H7 (cell line): Measurements from ENCODE around the gene RNF41. TPM values are rescaled to one million over a fixed set of nuclear protein-coding genes. Genes with fewer than 3 reads are reported as not detected.
"Not testable (repeated sequence)": the region's sequence is repeated elsewhere in the genome, so short reads cannot be mapped to it uniquely, and the experiment has no call there.

Experiments used
- DNase-seq: peaks from one replicate; pipeline ENCODE4 v3.0.0; 2012
- H3K27me3 ChIP-seq: 2 replicates; pipeline ENCODE4 v1.6.0; 2011; ENCODE audit warnings: mild to moderate bottlenecking, low read length; ENCODE audit not compliant: control insufficient read depth, insufficient read depth
- H3K36me3 ChIP-seq: replicated peaks from 2 replicates; pipeline ENCODE4 v1.5.1; 2011; ENCODE audit warnings: low read length; ENCODE audit not compliant: control insufficient read depth, insufficient read depth
- H3K4me3 ChIP-seq: 2 replicates; pipeline ENCODE4 v1.5.1; 2011; ENCODE audit warnings: low read depth, mild to moderate bottlenecking, control low read depth, low read length, moderate library complexity; ENCODE audit not compliant: insufficient read depth
- total RNA-seq: library from RNA; depleted of rRNA; stranded (reverse); fragments of >200 nt; shearing (Covaris generic); gene quantifications from 2 replicates; pipeline ENCODE4 v1.2.3, GENCODE V29; 2014

The RNF41 gene
- total RNA-seq, 1 experiment from 2014 or later, result 96.2 TPM

- DNase-seq, result no peak
- Histone ChIP-seq H3K4me3 (no peak overlapping the region), H3K27me3 (no peaks in the 10 kb centered on the region), H3K36me3 (peaks cover 47% of the 10 kb centered on the region)
These were observed 13.7 kb downstream of the RNF41 start for GRCh38 chr12:56208006-56208405.

GRCh38 chr12:56206452-56207166 lies 15.1 kb downstream of the RNF41 start:
- Histone ChIP-seq H3K27me3 (no peaks in the 10 kb centered on the region), H3K4me3 (no peak overlapping the region), H3K36me3 (peaks cover 38% of the 10 kb centered on the region)
- DNase-seq, result peak; percentile 85

GRCh38 chr12:56205445-56205844 lies 16.3 kb downstream of the RNF41 start:
- Histone ChIP-seq H3K36me3 (peaks cover 34% of the 10 kb centered on the region), H3K4me3 (no peak overlapping the region), H3K27me3 (no peaks in the 10 kb centered on the region)
- no peak for DNase-seq

GRCh38 chr12:56204275-56204674 lies 17.4 kb downstream of the RNF41 start:
- no peak for DNase-seq
- no peak overlapping the region for H3K4me3 ChIP-seq
- peaks cover 26% of the 10 kb centered on the region for H3K36me3 ChIP-seq
- no peaks in the 10 kb centered on the region for H3K27me3 ChIP-seq

- H3K36me3 ChIP-seq, result peaks cover 22% of the 10 kb centered on the region
- no peak overlapping the region for H3K4me3 ChIP-seq
- no peaks in the 10 kb centered on the region for H3K27me3 ChIP-seq
- no peak for DNase-seq
These were observed 18.9 kb downstream of the RNF41 start for GRCh38 chr12:56202838-56203237.

GRCh38 chr12:56202366-56202765 lies 19.4 kb downstream of the RNF41 start:
- Histone ChIP-seq H3K27me3 (no peaks in the 10 kb centered on the region), H3K4me3 (no peak overlapping the region), H3K36me3 (peaks cover 17% of the 10 kb centered on the region)
- DNase-seq, result no peak

GRCh38 chr12:56198836-56199235 lies 22.9 kb downstream of the RNF41 start:
- H3K36me3 ChIP-seq, result no peaks in the 10 kb centered on the region
- H3K27me3 ChIP-seq, result no peaks in the 10 kb centered on the region
- DNase-seq, result no peak
- no peak overlapping the region for H3K4me3 ChIP-seq

- DNase-seq, result no peak
- H3K4me3 ChIP-seq, result no peak overlapping the region
- H3K36me3 ChIP-seq, result no peaks in the 10 kb centered on the region
- H3K27me3 ChIP-seq, result no peaks in the 10 kb centered on the region
These were observed 23.6 kb downstream of the RNF41 start for GRCh38 chr12:56197921-56198635.

GRCh38 chr12:56196818-56197550 lies 24.7 kb downstream of the RNF41 start:
- H3K36me3 ChIP-seq, H3K4me3 ChIP-seq, H3K27me3 ChIP-seq, DNase-seq: not testable (repeated sequence)

GRCh38 chr12:56193025-56193578 lies 28.6 kb downstream of the RNF41 start:
- Histone ChIP-seq H3K36me3 (no peaks in the 10 kb centered on the region), H3K27me3 (no peaks in the 10 kb centered on the region; the same call in 1 of the 2 replicates), H3K4me3 (no peak overlapping the region)
- peak; percentile 74 for DNase-seq

- Histone ChIP-seq H3K36me3 (no peaks in the 10 kb centered on the region), H3K4me3 (no peak overlapping the region), H3K27me3 (no peaks in the 10 kb centered on the region; the same call in 1 of the 2 replicates)
- no peak for DNase-seq
These were observed 29.1 kb downstream of the RNF41 start for GRCh38 chr12:56192582-56192981.

- DNase-seq, result peak; percentile 46
- peaks cover 6% of the 10 kb centered on the region for H3K36me3 ChIP-seq
- H3K4me3 ChIP-seq, result peak overlapping the region; percentile 95
- no peaks in the 10 kb centered on the region; the same call in 1 of the 2 replicates for H3K27me3 ChIP-seq
These were observed 31.0 kb downstream of the RNF41 start for GRCh38 chr12:56190695-56191155.

- peak; percentile 88 for DNase-seq
- Histone ChIP-seq H3K36me3 (peaks cover 7% of the 10 kb centered on the region), H3K27me3 (no peaks in the 10 kb centered on the region; the same call in 1 of the 2 replicates), H3K4me3 (peak overlapping the region; percentile 95)
These were observed 31.6 kb downstream of the RNF41 start for GRCh38 chr12:56189918-56190694.
